ENCODE data around the gene SARM1. TPM values are rescaled to one million over a fixed set of nuclear protein-coding genes. Genes with fewer than 3 reads are reported as not detected.
A peak's percentile ranks its signal among the peaks of the same experiment; 100 is the strongest.

Gene SARM1
- total RNA-seq, 1 donor from 2014 or later, result 2.2 TPM

DNA sequence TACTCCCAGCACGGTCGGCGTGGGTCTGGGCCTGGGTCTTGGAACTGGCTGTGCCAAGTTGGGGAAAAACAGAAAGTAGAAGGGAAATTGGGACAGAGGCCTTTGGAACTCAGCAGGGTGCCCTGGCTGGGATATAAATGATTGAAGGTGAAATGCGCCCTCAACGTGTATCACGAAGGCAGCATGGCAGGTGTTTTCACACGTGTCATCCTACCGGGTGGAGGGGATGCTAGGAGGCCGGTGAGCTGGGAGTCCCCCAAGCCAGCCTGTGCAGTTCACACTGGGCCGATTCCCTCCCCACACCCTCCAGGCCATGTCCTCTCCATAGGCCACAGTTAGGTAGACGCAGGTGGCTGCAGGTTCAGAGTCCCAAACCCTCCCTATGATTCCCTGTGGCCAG lies 30.0 kb upstream of the SARM1 start:
- no peak for DNase-seq (ENCODE audit: low read depth, low spot score)

DNA sequence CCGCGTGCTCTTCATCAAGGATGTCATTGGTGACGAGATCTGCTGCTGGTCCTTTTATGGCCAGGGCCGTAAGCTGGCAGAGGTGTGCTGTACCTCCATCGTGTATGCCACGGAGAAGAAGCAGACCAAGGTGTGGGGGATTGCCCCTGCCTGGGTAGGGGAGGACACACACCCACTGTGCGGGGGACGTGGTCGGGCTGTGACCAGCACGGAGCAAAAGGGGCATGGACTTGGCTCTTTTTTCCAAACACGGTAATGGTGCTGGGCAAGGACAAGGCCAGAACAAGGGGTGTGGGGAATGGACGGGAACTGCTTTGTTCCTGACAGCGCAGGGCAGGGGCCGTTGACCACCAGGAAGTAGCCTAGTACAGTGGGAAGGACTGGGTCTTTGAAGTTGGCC lies 29.2 kb upstream of the SARM1 start:
- DNase-seq (ENCODE audit: low read depth, low spot score), result no peak

DNA sequence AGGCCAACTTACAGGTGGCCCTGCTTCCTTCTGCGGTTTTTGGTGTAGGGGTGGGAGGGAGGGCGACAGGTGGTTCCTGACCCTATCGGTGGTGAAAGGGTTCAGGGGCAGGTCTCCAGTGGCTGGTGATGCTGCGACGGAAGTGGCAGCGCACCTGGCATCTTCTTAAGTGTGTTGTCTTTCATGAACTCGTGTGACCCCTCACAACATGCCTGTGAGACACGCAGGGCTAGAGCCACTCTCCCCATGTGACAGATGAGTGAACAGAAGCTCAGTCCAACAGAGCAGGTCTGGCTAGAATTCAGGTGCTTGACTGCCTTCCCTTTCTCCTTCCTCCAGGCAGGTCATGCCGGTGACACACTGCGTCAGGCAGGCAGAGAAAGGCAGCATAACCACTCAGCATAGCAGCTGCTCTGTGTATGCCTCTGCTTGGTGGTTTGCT lies 28.0 kb upstream of the SARM1 start:
- no peak for DNase-seq (ENCODE audit: low read depth, low spot score)

DNA sequence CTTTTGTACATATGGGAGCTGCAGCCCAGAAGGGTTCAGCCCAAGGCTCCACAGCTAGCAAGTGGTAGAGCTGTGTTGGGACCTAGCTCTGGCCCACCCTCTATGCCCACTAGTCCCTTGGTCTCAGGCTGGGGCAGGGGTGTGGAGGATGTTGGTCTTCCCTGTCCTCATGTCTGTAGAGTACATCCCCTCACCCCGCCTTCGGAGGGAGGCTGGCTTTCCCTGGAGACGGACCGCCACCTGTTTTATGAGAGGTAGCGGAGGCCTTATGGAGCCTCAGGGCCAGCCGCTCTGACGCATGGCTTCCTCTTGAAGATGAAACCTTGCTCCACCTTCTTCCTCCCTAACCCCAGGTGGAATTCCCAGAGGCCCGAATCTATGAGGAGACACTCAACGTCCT lies 27.5 kb upstream of the SARM1 start:
- DNase-seq (ENCODE audit: low read depth, low spot score), result no peak

DNA sequence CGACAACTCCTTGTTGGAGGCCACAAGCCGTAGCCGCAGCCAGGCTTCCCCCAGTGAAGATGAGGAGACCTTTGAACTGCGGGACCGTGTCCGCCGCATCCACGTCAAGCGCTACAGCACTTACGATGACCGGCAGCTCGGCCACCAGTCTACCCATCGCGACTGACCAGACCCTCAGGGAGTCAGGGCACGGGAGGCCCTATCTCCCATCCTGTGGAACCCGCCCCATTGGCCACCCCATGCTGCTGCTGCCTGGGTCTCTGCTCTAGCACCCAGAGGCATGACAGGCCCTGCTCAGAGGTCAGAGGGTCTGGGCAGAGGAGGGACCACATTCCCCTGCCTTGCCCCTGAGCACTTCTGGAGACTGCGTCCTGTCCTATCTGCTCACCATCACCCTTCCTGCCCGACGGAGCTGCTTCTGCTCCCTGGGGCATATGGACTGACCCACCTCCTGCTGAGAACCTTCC lies 27.0 kb upstream of the SARM1 start:
- DNase-seq (ENCODE audit: low read depth, low spot score), result no peak

DNA sequence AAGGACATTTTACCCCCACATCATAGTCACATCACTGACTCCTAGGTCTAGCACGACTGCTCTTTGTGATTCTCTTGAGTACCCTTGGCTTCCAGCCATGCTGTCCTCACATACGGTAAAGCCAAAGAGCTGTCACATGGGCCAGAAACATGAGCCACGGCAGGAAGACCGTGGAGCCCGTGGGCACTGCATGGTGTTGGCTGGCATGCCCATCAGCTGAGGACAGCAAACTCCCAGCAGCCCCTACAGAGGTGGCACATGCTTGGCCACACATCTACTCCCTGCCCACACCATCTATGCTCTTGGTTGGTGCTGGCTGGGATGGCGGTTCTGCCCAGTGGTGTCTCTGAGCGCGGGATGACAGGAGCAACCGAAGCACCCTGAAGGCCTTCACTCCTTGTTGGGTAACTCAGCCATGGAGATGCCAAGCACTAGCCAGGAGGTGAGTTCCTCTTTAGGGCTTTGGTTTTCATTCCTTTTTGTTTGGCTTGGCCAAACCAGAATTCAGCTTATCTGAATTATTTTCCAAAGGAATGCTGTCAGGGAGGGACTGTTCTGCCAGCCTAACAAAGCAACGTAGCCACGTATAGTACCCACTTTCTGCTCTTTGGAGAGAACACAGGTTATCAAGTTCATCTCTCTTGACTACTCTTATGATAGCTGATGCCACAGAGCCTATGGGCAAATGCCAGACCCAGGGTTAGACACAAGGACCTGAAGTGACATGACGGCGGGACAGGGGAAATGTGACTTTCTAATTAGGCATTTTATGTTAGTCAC lies 25.9 kb upstream of the SARM1 start:
- DNase-seq (ENCODE audit: low read depth, low spot score), result no peak

DNA sequence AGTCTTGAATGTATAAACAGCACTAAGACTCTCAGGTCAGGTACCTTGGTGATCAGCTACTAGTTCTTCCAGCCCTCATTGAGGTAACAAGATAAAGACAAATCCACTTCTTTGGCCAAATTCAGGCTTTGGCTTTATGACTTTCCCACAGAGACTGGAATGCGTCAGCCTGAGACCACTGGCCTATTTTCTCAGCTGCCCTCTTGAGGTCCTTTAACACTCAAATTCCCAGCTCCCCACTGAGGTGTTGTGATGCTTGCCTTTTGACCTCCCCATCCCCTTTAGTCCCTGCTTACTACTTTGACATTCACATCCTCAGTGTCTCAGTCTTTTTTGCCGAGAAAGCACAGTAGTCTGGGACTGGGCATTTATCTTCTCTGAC lies 25.3 kb upstream of the SARM1 start:
- no peak for DNase-seq (ENCODE audit: low read depth, low spot score)

DNA sequence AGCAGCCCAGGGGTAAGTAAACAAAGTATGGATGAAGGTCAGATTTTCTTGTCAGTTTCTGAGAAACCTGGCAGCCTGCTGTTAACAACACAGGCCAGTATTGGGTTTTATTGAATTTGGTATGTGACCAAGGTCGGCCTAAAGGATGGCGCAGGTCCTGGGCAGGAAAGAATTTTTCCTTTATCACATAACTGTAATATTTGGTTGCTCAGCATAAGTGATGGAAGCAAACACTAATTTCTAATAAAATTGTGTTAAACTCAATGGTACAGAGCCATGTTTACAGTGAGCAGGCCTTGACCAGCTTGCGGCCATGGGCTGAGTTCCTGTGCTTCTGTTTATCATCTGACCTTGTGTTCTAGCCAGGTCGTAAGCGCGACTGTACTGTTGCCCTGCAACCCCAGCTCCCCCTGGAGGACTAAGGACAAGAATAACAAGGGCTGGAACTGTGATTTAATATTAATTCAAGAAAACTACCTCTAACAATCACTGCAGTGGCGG lies 24.7 kb upstream of the SARM1 start:
- DNase-seq (ENCODE audit: low read depth, low spot score), result peak; percentile 63

DNA sequence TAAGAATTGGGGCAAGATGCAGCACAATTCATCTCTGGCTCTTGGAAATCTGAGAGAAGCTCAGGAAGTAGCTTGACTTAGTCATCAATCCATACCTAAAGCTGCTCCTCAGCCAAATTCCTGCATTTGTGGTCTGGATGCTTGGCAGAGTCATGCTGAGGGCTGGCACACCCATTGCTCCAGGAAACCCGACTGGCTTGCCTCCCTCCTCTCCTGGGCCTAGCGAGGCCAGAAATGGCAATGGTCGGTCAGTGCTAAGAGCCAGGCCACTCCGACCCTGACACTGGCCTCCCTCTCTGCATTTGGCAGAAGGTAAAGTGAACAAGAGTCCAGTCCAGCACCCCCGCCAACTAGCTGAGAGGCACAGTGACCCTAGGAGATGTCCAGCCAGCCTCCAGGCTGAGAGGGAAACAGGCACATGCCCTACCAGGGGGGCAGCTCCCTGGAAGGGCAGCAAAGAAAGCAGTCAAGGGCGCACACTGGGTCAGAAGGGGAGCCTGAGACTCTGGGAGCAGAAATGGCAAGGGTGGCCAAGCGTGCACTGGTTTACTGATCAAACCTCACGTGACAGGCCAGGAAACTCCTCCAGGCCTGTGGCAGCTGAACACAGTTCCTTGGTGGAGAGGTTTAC lies 24.1 kb upstream of the SARM1 start:
- peak; percentile 56 for DNase-seq (ENCODE audit: low read depth, low spot score)

DNA sequence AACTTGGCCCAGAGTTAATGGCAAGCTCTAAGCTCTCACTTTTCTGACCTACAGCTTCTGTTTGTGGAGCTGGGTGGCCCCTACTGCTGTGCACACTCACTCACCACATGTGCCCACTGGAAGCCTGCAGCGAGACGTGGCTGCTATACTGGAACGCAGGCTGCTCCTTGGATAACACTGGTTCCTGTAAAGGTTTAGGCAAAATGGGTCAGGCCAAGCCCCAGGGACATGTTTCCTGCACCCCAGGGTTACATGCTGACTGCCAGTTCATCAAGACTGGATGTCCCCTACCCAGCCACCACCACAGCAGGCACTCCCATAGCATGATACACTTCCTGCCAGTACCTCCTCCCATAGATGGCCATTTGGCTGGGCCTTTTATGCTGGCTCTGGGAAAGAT lies 22.5 kb upstream of the SARM1 start:
- no peak for DNase-seq (ENCODE audit: low read depth, low spot score)

DNA sequence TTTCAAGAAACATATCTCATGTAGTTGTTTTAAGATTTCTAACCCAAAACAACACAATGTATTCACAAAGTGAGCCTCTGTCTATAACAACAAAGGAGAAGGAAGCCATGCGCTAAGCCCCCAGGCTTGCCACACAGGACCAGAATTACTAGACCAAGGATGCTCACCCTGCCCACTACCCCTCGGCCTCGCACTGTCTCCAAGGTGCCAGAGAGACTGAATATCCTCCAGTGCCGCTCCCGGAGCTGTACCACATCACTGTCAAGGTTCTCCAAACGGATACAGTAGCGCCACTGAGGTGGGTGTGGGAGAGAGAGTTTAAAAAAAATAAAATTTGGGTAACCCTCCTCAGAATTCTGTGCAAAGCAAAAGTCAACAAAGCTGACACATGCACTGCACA lies 21.2 kb upstream of the SARM1 start:
- no peak for DNase-seq (ENCODE audit: low read depth, low spot score)

DNA sequence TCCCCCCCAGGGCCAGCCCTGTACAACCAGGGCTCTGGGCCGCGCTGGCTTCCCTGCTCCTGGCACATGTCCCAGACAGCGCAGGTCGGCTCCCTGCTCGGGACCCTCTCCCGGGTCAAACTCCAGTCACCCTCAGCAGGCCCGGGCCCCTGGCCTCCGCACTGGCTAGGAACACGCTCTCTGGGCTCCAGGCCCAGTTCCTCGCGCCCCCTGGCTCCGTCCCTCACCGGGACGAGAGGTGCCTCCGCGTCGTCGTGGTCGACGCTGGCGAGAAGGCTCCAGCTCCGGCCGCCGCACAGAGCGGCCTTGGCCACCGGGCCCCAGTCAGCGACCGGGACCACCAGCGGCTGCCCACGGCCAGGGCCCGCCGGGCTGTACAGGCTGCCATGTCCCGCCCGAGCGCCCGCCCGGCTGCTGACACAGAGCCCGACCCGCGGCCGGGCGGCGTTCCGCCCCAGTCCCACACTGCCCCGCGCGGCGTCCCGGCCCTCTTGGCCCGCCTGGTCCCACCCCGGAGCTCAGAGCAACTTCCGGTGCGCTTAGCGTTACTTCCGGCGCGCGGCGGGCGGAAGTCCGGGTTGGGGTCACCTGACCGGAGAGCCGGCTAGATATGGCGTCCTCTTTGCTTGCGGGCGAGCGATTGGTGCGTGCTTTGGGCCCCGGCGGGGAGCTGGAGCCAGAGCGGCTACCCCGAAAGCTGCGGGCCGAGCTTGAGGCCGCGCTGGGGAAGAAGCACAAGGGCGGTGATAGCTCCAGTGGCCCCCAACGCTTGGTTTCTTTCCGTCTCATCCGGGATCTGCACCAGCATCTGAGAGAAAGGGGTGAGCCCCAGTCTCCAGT lies 14.2 kb upstream of the SARM1 start, which contains the start of gene POLDIP2:
Gene POLDIP2 (minus strand): TSS at position 467 of the 840 bp plus-strand sequence. CDS start 79 bp downstream, at position 388.
- DNase-seq (ENCODE audit: low read depth, low spot score), result peak; percentile 77

DNA sequence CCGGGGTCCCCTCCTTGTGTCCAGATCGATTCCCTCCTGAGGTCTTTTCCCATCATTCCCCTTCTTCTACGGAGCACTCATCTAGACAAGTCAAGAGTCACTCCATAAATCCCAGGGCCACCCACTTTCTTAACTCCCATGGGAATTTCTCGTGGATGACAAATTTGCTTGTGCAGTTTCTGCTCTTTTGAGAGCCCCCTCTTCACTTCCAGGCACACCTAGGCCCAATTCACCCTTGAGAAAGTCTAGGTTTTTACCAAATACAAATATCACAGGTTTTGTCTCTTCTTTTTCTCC lies 13.6 kb upstream of the SARM1 start:
- DNase-seq (ENCODE audit: low read depth, low spot score), result no peak

DNA sequence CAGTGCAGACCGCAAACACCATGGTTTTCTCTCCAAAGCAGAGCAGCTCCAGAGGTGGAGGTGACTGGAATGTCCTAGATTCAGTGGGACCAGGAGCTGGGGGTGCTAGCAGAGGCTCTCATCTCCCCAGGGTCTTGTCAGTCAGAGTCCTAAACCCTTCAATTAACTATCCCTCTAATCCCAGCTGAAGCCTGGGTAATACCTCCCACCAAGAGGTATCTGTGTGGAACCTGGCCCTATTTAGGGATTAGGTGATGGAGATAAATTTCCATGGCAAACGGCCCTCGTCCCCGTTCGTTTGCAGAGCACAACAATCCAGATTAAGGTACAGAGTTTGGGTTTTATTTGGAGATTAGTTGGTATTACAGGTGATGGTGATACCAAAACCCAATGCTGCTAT lies 8.3 kb upstream of the SARM1 start:
- no peak for DNase-seq (ENCODE audit: low read depth, low spot score)

DNA sequence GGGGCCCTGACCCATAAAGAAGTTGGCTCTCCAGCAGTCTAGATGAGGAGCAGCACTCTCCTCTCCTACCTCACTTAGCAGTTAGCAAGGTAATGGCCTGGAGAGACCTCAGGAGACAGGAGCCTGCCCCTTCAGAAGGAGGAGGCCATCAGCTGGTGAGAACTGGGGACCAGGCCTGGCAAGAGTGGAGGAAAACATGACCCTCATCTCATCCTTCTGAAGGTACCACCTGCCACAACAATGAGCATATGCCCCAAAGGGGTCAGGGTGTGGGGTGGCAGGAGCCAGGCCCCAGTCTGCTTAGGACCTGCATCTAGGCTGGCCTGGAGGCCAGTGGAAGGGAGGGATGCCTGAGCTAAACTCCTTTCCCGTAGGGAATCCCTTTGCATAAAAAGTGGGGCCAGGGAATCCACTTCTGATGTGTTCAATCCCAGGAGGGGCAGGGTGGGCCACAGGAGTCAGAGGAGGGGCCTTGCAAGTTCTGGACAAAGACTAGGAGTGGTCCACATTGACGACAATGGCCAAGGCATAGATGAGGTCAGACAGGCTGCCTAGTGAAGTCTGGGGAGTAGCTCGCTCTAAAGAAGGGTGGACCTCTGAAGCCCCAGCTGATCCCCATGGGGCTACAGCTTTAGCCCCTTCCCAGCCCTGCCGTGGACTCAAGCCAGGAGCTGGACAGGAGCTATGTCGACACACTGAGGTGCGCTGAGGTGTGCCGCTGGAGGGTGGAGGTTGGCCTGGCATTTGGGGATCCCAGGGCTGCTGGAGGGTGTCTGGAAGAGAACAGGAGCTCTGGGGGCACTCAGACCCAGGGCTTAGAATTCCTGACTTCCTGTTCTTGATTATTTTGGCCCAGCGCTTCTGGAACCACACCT lies 7.5 kb upstream of the SARM1 start:
- no peak for DNase-seq (ENCODE audit: low read depth, low spot score)

DNA sequence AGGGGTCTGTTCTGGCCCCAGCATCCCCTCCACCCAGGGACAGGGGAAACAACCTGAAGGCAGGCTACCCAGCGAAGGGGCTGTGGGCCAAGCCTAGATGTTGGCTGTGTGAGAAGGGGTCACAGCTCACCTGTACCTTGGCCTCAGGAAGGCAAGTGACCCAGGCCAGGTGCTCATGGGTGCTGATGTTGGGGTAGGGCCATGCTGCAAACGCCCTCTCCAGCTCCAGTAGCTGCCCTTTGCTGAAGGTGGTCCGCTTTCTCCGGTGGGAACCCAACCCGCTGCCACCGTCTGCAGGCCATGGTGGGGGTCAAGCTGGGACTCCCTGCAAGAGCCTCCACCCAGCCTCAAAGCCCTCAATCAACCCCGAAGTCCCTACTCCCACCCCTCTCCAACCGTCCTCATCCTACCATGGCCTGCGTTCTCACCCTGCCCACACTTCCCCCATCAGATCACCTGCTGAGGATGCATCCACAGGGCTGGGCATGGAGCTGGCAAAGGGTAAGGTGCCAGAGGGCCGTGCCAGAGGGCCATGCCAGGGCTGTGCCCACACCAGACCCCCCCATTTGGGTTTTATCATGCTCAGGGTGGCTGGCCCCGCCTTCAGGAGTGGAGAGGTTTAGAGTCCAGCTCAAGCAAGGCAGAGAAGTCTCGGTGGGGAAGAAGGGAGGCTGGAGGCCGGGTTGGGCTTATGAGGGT lies 6.7 kb upstream of the SARM1 start, which contains the start of gene SEBOX:
Gene SEBOX (minus strand): TSS at position 535 of the 699 bp plus-strand sequence. CDS start 48 bp downstream, at position 487.
- no peak for DNase-seq (ENCODE audit: low read depth, low spot score)

DNA sequence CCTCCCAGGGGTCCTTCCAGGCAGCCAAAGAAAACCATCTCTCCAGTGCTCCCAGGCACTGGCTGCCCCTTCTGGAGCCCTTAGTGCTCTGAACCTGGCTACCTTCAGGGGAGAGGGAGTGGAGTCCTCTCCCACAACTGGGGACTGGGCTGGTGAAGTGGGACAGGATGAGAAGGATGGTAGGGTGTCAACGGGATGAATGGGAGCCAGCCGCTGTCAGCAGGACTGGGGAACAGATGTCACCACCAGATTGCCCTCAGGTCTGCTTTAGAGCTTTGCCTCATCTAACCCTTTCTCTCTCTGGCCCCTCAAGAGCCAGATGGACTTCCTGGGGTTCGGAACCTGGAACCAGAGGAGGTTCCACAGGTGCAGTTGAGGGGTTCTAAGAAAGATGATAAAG lies 6.0 kb upstream of the SARM1 start:
- DNase-seq (ENCODE audit: low read depth, low spot score), result no peak

DNA sequence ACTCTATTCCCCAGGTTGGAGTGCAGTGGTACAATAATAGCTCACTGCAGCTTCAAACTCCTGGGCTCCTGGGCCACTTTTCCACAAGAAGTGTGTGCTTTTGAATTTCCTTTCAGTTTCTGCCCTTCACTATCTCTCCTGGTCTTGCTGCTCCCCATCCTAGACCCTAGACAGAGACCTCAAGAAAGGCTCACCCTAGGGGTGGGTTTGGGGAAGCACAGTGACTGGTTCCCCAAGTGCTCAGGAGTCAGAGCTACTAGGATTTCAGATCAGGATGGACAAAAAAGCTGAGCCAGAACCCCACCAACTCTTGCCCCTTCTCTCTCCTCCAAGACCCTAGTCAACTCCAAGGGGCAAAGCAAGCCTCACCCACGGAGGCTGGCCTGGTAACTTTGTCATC lies 4.9 kb upstream of the SARM1 start:
- no peak for DNase-seq (ENCODE audit: low read depth, low spot score)

DNA sequence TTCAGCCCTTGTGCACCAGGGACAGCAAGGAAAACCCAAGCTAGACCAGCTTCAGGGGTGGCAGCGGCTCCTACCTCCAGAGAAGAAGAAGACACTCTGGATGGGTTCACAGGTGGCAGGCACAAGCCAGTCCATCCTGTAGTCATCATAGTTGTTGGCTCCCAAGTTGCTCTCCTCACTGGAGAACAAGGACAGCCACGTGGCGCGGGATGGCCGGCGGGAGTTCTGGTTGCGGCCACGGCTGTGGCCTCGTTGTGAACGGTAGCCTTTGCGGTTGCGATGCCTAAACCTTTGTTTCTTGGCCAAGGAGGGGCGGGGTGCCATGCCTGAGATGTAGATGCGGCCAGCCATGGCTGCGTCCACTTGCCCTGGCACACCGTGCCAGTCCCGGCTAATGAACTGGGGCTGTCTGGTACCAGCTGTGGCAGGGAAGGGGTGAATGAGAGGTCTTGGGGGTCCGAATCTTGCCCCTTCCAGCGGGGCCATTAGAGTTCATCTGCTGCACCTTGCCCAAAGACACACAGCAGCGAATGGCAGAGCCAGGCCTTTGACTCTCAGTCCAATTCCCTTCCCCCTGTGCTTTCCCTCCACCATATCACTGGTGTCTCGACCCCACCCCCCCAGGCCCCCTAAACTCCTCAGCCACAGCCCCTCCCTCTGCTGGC lies 3.7 kb upstream of the SARM1 start:
- no peak for DNase-seq (ENCODE audit: low read depth, low spot score)

DNA sequence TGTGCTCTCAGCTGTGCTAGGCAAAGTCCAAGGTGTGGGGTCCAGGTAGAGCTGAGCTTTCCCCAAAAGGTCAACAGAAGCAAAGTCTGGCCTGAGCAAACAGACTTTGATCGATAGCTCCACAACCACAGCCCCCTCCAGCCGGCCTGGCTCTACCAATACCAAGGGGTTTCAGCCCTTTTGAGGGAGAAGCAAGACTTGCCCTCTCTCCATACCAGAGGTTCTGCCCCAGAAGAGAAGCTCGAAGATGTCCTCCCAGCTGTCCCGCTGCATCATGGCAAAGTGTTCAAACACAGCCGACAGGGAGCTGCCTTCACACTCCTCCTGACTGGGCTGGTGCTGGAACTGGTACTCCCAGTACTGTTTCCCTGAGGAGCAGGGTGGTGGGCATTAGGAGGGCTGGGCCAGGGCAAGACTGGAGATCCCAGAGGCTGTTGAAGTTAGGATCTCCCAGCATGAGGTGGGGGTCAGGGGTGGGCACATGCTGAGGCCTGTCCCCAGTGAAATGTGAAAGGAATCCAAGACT lies 3.1 kb upstream of the SARM1 start:
- no peak for DNase-seq (ENCODE audit: low read depth, low spot score)

Data from pulmonary artery endothelial cell (primary cell).